Liver (tissue), 9 donors: ENCODE measurements around the gene GMDS. TPM values are rescaled to one million over a fixed set of nuclear protein-coding genes. Genes with fewer than 3 reads are reported as not detected.

ENCODE experiments used
- DNase-seq: peaks from one replicate; pipeline ENCODE4 v3.0.0-alpha.2; 2017; ENCODE audit warnings: low spot score
- H3K27ac ChIP-seq, 2 donors: one replicate each; pipeline ENCODE4 v1.7.0; 2013; ENCODE audit warnings: inconsistent platforms in 2 of 2, low read length in 2 of 2, control low read depth in 1 of 2, low read depth in 1 of 2, mild to moderate bottlenecking in 1 of 2
- H3K27me3 ChIP-seq, 4 donors: one replicate each; pipeline versions ENCODE4 v1.6.1 to v1.7.0; 2013; ENCODE audit warnings: low read length in 3 of 4, inconsistent platforms in 1 of 4, mild to moderate bottlenecking in 1 of 4, moderate library complexity in 1 of 4; ENCODE audit not compliant: control insufficient read depth in 4 of 4, insufficient read depth in 4 of 4
- H3K36me3 ChIP-seq, 4 donors: one replicate each; pipeline versions ENCODE4 v1.6.1 to v1.7.0; 2013; ENCODE audit warnings: low read length in 3 of 4, mild to moderate bottlenecking in 3 of 4, low read depth in 1 of 4, moderate library complexity in 1 of 4; ENCODE audit not compliant: control insufficient read depth in 4 of 4, insufficient read depth in 3 of 4
- H3K4me1 ChIP-seq, 4 donors: one replicate each; pipeline versions ENCODE4 v1.6.1 to v1.7.0; 2013; ENCODE audit warnings: low read length in 3 of 4, mild to moderate bottlenecking in 3 of 4, moderate library complexity in 1 of 4; ENCODE audit not compliant: control insufficient read depth in 4 of 4, insufficient read depth in 4 of 4
- H3K4me3 ChIP-seq, 3 donors: one replicate each; pipeline versions ENCODE4 v1.6.1 to v1.7.0; 2013; ENCODE audit warnings: low read length in 3 of 3, control low read depth in 1 of 3, low read depth in 1 of 3, mild to moderate bottlenecking in 1 of 3
- H3K9ac ChIP-seq, 2 donors: one replicate each; pipeline ENCODE4 v1.7.0; 2013; ENCODE audit warnings: low read length in 2 of 2, mild to moderate bottlenecking in 2 of 2, moderate library complexity in 2 of 2, control low read depth in 1 of 2, low read depth in 1 of 2
- H3K9me3 ChIP-seq, 4 donors: one replicate each; pipeline versions ENCODE4 v1.6.1 to v1.7.0; 2013; ENCODE audit warnings: low read length in 3 of 4; ENCODE audit not compliant: control insufficient read depth in 4 of 4
- CTCF ChIP-seq: fragments of 150-350 bp; IDR thresholded peaks from 2 replicates; pipeline ENCODE4 v1.5.1; 2017; ENCODE audit warnings: improper control_type of control experiment, low read depth, low read length; ENCODE audit not compliant: missing input control
- EGR1 ChIP-seq, 2 donors: IDR thresholded peaks; 2 replicates each; pipeline ENCODE4 v1.6.1; 2016 to 2018; ENCODE audit warnings: antibody characterized with exemption in 2 of 2, low read depth in 2 of 2
- FOXA2 ChIP-seq: IDR thresholded peaks from 2 replicates; pipeline ENCODE4 v1.6.1; 2016; ENCODE audit warnings: antibody characterized with exemption
- GABPA ChIP-seq, 2 donors: IDR thresholded peaks in 1 of 2; conservative IDR thresholded peaks in 1 of 2; 2 replicates each; pipeline ENCODE4 v1.6.1; 2016; ENCODE audit warnings: antibody characterized with exemption in 2 of 2, mild to moderate bottlenecking in 1 of 2, moderate library complexity in 1 of 2
- HNF4A ChIP-seq, 2 donors: conservative IDR thresholded peaks; 2 replicates each; pipeline ENCODE4 v1.6.1; 2016; ENCODE audit warnings: antibody characterized with exemption in 2 of 2, mild to moderate bottlenecking in 2 of 2
- HNF4G ChIP-seq: IDR thresholded peaks from 2 replicates; pipeline ENCODE4 v1.6.1; 2016; ENCODE audit warnings: antibody characterized with exemption
- JUND ChIP-seq, 2 donors: IDR thresholded peaks; 2 replicates each; pipeline ENCODE4 v1.6.1; 2016; ENCODE audit warnings: antibody characterized with exemption in 2 of 2
- NR2F2 ChIP-seq: IDR thresholded peaks from 2 replicates; pipeline ENCODE4 v1.6.1; 2016; ENCODE audit warnings: antibody characterized with exemption
- RAD21 ChIP-seq, 2 donors: IDR thresholded peaks; 2 replicates each; pipeline ENCODE4 v1.6.1; 2016; ENCODE audit warnings: antibody characterized with exemption in 2 of 2, mild to moderate bottlenecking in 2 of 2
- RXRA ChIP-seq, 2 donors: IDR thresholded peaks; 2 replicates each; pipeline ENCODE4 v1.6.1; 2017 to 2018; ENCODE audit warnings: antibody characterized with exemption in 2 of 2, mild to moderate bottlenecking in 1 of 2
- SP1 ChIP-seq: IDR thresholded peaks from 2 replicates; pipeline ENCODE4 v1.6.1; 2018; ENCODE audit warnings: antibody characterized with exemption, mild to moderate bottlenecking
- TAF1 ChIP-seq: conservative IDR thresholded peaks from 2 replicates; pipeline ENCODE4 v1.6.1; 2016; ENCODE audit warnings: antibody characterized with exemption, mild to moderate bottlenecking
- YY1 ChIP-seq: IDR thresholded peaks from 2 replicates; pipeline ENCODE4 v1.6.1; 2016; ENCODE audit warnings: antibody characterized with exemption, mild to moderate bottlenecking
- ZBTB33 ChIP-seq: IDR thresholded peaks from 2 replicates; pipeline ENCODE4 v1.6.1; 2016; ENCODE audit warnings: antibody characterized with exemption
- WGBS: extraction: QIAGEN DNeasy Blood & Tissue Kit; methylation state at CpG from one replicate; pipeline ENCODE4 v1.1.7; 2013; 5-methylcytosine and 5-hydroxymethylcytosine counted together
- polyA plus RNA-seq, 2 donors: library from polyadenylated mRNA; stranded (reverse) in 1 of 2; unstranded in 1 of 2; fragments of 200-250 nt in 1 of 2; fragments of >200 nt in 1 of 2; fragmentation: Nextera tagmentation in 1 of 2; extraction: Ambion mirVana in 1 of 2; gene quantifications; one replicate each; pipeline versions ENCODE4 v1.2.1 to v1.2.3, GENCODE V29; 2013 to 2015
- total RNA-seq, 2 donors: library from RNA; depleted of rRNA; stranded (reverse); fragments of >200 nt; gene quantifications; one replicate each; pipeline ENCODE4 v1.2.3, GENCODE V29; 2014
- TF ChIP-seq, protein P1 (sequence below): IDR thresholded peaks from 2 replicates; pipeline ENCODE4 v1.6.1; 2016; ENCODE audit warnings: antibody characterized with exemption
- donor health status: healthy.
- donor health status: healthy.
- donor health status: healthy.
- donor health status: healthy.
- donor health status: healthy.

Gene GMDS
- total and polyA plus RNA-seq, 4 donors, result 3.5 to 15.6 (median 13.0) TPM

- no peak for DNase-seq
- 66% methylated on average over 5 of the region's 5 CpGs for WGBS
- peaks cover 0 to 12% (median 7%) of the 10 kb centered on the region in 4 donors for H3K27me3 ChIP-seq
Observed at GRCh38 chr6:1597924-1598323, 647.5 kb downstream of the GMDS start.

GRCh38 chr6:1597121-1597744 is 648.2 kb downstream of the GMDS start:
- no peak overlapping the region for H3K4me3 ChIP-seq
- H3K9ac ChIP-seq, result no peak overlapping the region
- peaks cover 0 to 12% (median 6%) of the 10 kb centered on the region in 4 donors for H3K27me3 ChIP-seq
- WGBS, result 61% methylated on average over 8 of the region's 8 CpGs
- DNase-seq, result no peak
- H3K9me3 ChIP-seq, result no peaks in the 10 kb centered on the region
- H3K27ac ChIP-seq, result no peak overlapping the region
- peaks cover 0 to 7% (median 1%) of the 10 kb centered on the region in 4 donors for H3K4me1 ChIP-seq
- no peak for TF ChIP-seq RXRA (IDR thresholded peaks at IDR 0.05)
- TF ChIP-seq NR2F2, result no peak
- TF ChIP-seq, protein P1, sequence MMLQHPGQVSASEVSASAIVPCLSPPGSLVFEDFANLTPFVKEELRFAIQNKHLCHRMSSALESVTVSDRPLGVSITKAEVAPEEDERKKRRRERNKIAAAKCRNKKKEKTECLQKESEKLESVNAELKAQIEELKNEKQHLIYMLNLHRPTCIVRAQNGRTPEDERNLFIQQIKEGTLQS, result no peak
- no peak for TF ChIP-seq CTCF
- no peaks in the 10 kb centered on the region for H3K36me3 ChIP-seq

More at GRCh38 chr6:1597924-1598323, 647.5 kb downstream of the GMDS start:
- H3K4me1 ChIP-seq, result peaks cover 0 to 7% (median 1%) of the 10 kb centered on the region in 4 donors
- H3K9ac ChIP-seq, result no peak overlapping the region
- no peak overlapping the region for H3K27ac ChIP-seq
- H3K4me3 ChIP-seq, result no peak overlapping the region
- no peaks in the 10 kb centered on the region for H3K9me3 ChIP-seq
- TF ChIP-seq SP1, result no peak
- no peak for TF ChIP-seq GABPA (IDR thresholded peaks at IDR 0.05 in 1 of 2, conservative IDR thresholded peaks at IDR 0.05 in 1 of 2)
- TF ChIP-seq RXRA (IDR thresholded peaks at IDR 0.05), result no peak
- no peak for TF ChIP-seq TAF1
- TF ChIP-seq, protein P1, result no peak
- TF ChIP-seq FOXA2, result no peak
- no peak for TF ChIP-seq YY1
- no peak for TF ChIP-seq HNF4A (conservative IDR thresholded peaks at IDR 0.05)
- no peak for TF ChIP-seq EGR1 (IDR thresholded peaks at IDR 0.05; ENCODE audit: low read depth in 2 of 2)
- no peak for TF ChIP-seq JUND (IDR thresholded peaks at IDR 0.05)
- no peak for TF ChIP-seq HNF4G
- TF ChIP-seq CTCF, result no peak
- no peak for TF ChIP-seq ZBTB33
- TF ChIP-seq RAD21 (IDR thresholded peaks at IDR 0.05), result no peak
- H3K36me3 ChIP-seq, result no peaks in the 10 kb centered on the region
